Stimulated activated CD4-positive, alpha-beta T cell treated with anti-CD3 and anti-CD28 coated beads, Interleukin-12 subunit alpha, Interleukin-12 subunit beta, amount 100 ng/mL, for 4 hours (primary cell): ENCODE measurements around the gene IFNL3.
"Not testable (repeated sequence)": the region's sequence is repeated elsewhere in the genome, so short reads cannot be mapped to it uniquely, and the experiment has no call there.

Experiments
- DNase-seq: peaks from one replicate; pipeline ENCODE4 v3.0.0-alpha.2; 2020

IFNL3 gene

GRCh38 chr19:39244410-39245100, at the start of gene IFNL3:
IFNL3 (minus strand) TSS chr19:39245006; CDS start chr19:39244967, 39 bp downstream.
- DNase-seq, result not testable (repeated sequence)

DNA sequence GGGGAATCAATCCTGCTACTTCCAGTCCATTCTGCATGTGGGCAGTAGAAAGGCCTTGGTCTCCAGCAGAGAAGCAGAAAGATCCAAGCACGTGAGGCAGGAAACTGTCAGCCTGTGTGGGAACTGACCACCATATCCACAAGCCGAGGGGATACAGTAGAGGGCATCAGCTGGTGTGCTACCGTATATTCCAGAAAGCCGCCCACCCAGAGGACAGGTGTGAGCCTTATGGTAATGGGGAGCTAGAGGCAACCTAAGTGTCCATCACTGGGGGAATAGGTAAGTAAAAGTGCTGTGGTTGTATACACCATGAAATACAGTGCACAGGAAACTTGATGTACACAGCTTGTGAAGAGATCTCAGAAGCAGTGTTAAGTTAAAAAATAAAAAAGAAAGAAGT, 48.6 kb upstream of the IFNL3 start:
- DNase-seq, result no peak

DNA sequence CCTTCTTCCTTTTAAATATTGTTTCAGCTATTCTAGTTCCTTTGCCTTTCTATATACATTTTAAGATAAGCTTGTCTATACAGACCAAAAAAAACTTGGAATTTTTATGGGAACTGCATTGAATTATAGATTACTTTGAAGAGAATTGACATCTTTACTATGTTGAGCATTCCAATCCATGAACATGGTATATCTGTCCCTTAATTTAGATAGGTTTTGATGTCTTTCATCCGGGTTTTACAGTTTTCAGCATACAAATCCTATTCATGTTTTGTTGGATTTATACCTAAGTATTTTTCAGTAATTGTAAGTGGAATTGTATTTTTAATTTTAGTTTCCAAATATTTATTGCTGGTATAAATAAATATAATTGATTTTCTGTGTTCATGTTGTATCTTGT, 39.2 kb upstream of the IFNL3 start:
- no peak for DNase-seq

- no peak for DNase-seq
These were observed 37.2 kb upstream of the IFNL3 start for GRCh38 chr19:39282021-39282420.

- no peak for DNase-seq
These were observed 32.8 kb upstream of the IFNL3 start for GRCh38 chr19:39277598-39277997.

DNA sequence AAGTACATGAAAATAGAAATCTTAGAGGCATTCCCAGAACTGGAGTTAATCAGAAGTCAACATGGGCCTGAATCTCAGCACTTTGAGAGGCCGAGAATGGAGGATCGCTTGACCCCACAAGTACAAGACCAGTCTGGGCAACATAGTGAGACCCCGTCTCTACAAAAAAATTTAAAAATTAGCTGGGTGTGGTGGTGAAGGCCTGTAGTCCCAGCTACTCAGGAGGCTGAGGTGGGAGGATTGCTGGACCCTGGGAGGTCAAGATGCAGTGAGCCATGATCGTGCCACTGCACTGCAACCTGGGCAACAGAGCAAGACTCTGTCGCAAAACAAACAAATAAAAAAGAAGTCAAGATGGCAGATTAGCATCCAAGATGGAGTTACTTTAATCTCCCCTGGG, 31.9 kb upstream of the IFNL3 start:
- no peak for DNase-seq

GRCh38 chr19:39275578-39275977, 30.8 kb upstream of the IFNL3 start:
- DNase-seq, result no peak

- not testable (repeated sequence) for DNase-seq
These were observed 29.1 kb upstream of the IFNL3 start for GRCh38 chr19:39273859-39274258.

GRCh38 chr19:39270036-39270871, 25.4 kb upstream of the IFNL3 start:
- no peak for DNase-seq

DNA sequence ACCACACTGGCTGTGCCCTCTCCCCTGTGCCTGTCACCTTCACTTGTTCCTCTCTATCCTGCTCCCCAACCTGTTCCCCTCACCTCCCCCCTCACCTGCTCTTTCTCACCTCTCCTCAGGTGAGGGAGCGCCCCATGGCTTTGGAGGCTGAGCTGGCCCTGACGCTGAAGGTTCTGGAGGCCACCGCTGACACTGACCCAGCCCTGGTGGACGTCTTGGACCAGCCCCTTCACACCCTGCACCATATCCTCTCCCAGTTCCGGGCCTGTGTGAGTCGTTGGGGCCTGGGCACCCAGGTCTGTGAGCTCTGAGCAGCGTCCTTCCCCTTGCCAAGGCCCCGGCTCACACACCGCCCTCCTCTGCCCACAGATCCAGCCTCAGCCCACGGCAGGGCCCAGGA, 24.6 kb upstream of the IFNL3 start:
- DNase-seq, result not testable (repeated sequence)

- DNase-seq, result not testable (repeated sequence)
These were observed 23.9 kb upstream of the IFNL3 start for GRCh38 chr19:39268531-39269223.

DNA sequence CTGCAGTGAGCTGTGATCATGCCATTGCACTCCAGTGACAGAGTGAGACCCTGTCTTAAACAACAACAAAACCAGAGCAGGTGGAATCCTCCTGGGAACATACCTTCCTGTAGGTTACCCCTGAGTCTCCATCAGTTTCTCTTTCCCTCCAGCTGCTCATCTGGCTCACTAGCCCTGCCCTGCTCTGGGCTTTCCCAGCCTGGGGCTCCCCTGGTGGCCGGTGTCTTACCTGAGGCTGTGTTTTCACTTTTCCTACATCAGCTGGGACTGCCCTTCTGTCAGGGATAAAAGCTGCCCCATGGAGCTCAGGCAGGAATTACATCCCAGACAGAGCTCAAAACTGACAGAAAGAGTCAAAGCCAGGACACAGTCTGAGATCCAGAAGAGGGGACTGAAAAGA, 23.3 kb upstream of the IFNL3 start, which contains the start of gene IFNL2:
Gene IFNL2 (plus strand): TSS at position 312 of the 400 bp plus-strand sequence. CDS start 173 bp downstream, outside the sequence.
- DNase-seq, result not testable (repeated sequence)

DNA sequence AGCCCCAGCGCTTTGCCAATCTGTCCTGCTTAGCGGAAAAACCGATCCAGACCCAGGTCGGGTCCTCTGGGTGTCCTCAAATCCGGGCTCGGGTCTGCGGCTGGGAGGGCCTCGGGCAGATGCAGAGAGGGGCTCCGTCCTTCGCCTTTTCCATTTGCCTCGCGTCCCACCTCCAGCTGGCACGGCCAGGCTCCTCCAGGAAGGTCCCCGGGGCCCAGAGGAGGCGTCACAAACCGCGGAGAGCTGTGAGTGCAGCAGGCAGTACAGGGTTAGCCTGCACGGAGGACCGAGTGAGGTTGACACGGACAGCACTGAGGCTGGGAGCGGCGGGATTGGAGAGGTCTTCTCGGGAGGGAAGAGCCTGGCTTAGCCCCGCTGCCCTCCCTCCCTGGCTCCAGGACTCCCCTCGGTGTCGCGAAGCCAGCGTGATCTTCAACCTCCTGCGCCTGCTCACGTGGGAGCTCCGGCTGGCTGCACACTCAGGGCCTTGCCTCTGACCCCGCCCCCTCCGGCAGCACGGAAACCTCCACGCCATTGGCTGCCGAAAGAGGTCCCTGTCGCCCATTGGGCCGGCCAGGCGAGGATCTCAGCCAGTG, 20.6 kb upstream of the IFNL3 start:
- no peak for DNase-seq

DNA sequence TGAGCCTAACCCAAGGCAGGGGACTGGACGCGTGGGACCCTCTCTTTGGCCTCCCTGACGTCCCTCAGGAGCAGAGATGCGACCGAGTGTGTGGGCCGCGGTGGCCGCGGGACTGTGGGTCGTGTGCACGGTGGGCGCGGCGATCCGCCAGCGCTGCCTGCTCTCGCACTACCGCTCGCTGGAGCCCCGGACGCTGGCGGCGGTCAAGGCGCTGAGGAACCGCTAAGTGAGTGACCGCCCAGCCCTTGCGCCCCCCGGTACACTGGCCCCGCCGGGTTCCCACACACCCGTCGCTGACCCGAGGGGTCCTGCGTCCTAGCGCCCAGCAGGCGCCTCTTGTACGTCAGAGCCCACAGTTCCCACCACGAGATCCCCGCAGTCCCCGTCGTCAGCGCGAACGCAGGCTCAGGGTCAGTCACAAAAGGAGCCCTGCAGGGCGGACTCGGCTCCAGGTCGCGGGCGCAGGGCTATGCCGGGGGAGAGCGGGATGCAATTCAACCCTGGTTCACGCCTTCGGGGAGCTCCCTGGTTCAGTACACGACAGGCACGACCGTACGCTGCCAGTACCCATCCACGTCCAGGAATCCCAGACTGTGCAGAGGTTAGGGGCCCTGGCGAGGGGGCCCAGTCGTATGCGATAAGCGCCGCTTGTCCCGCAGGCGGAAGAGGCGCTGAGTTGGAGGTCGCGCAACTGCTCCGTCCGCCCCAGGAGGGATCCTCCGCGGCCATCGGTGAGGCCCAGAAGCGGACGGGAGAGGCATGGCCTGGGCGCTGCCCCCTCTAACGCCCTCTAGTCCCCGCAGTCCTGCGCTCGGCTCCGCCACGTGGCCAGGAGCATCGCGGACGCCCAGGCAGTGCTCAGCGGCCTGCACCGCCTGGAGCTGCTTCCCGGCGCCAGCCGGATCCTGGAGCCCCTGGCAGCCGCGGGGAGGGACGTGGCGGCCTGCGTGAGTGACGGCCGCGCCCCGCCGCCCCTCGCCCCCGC, 19.8 kb upstream of the IFNL3 start:
- no peak for DNase-seq

- DNase-seq, result no peak
These were observed 19.1 kb upstream of the IFNL3 start for GRCh38 chr19:39263912-39264305.

DNA sequence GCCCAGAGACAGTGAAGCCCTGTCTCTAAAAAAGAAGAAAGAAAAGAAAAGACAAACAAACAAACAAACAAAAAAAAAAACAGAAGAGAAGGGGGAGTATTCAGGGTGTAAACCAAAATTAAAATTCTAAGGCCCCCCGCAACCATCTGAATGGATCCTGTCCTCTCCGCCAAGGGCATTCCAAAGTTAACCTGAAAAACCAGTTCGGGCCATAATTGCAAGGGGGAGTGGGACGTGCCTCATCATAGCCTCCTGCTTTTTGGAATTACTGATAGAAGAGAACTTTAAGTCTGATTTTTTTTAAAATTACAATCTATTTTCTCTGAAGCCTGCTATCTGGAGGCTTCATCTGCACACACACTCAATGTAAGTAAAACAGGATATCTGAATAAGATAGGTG, 17.7 kb upstream of the IFNL3 start:
- DNase-seq, result no peak

GRCh38 chr19:39261704-39262103, 16.9 kb upstream of the IFNL3 start:
- no peak for DNase-seq

DNA sequence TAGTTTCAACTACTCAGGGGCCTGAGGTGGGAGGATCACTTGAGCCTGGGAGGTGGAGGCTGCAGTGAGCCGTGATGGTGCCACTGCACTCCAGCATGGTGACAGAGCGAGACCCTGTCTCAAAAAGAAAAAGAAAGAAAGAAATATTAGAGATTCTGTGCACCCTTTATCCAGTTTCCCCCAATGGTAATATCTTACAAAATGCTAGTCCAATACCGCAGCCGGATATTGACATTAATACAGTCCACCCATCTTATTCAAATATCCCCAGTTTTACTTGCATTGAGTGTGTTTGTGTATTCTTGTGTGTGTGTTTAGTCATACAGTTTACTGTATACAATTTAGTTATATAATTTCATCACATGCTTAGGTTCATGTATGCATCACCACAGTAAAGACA, 12.4 kb upstream of the IFNL3 start:
- no peak for DNase-seq

DNA sequence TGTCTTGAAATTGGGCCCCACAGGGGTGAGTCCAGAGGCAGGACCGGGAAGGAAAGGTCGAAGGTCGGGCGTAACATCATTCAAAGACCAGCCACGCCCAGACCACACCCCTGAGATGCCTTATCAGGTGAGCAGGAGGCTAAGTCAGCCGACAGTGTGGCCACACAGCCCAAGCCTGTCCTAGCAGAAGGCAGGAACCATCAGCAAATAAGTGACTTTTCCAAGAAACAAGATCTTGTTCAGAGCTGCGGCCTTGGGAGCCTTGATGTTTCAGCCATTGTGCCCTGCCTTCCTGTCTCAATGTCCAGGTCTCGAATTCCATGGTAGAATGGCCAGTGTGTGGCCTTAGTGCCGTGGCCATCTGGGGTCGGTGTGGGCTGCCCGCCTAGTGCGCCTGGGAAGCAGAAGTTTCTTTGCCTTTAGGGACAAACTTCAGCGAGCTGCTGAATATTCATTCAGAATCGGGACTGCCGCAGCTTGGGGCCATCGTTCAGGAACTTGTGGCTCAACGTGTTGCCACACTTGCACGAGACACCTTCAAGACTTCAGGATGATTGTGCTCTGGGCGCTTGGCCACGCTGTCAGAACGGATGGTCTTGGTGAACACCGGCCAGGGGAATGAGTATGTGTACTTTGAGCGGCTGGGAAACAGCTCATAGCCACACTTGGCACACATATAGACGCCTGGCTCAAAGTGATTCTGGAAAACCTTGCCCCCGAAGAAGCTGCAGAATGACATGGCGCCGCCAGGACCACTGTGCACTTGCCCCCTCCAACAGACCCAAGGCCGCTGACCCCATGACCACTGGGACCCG, 9.9 kb upstream of the IFNL3 start:
- no peak for DNase-seq

- no peak for DNase-seq
These were observed 8.8 kb upstream of the IFNL3 start for GRCh38 chr19:39253374-39254149.
